ENCODE data around the gene FAM131B.

Gene FAM131B

GRCh38 chr7:143321242-143321641, 41.3 kb downstream of the FAM131B start:
- no peak for DNase-seq (ENCODE audit: low read depth)

GRCh38 chr7:143320620-143321019, 41.9 kb downstream of the FAM131B start:
- DNase-seq (ENCODE audit: low read depth), result no peak

- DNase-seq (ENCODE audit: low read depth), result no peak
Observed at GRCh38 chr7:143318661-143319060, 43.9 kb downstream of the FAM131B start.

- no peak for DNase-seq (ENCODE audit: low read depth)
Observed at GRCh38 chr7:143316492-143316891, 46.0 kb downstream of the FAM131B start.

- DNase-seq (ENCODE audit: low read depth), result no peak
Observed at GRCh38 chr7:143315776-143316175, 46.7 kb downstream of the FAM131B start, which contains the start of gene CLCN1. CLCN1 (plus strand) TSS chr7:143316111; CDS start chr7:143316213, 102 bp downstream.

GRCh38 chr7:143314127-143314526, 48.4 kb downstream of the FAM131B start:
- DNase-seq (ENCODE audit: low read depth), result no peak

- no peak for DNase-seq (ENCODE audit: low read depth)
Observed at GRCh38 chr7:143308632-143309031, 53.9 kb downstream of the FAM131B start.

GRCh38 chr7:143305423-143306070, 57.0 kb downstream of the FAM131B start:
- DNase-seq (ENCODE audit: low read depth), result peak; percentile 66

GRCh38 chr7:143304938-143305337, 57.6 kb downstream of the FAM131B start:
- DNase-seq (ENCODE audit: low read depth), result no peak

GRCh38 chr7:143303733-143304132, 58.8 kb downstream of the FAM131B start:
- no peak for DNase-seq (ENCODE audit: low read depth)
